H1 (cell line): ENCODE data around the gene CACFD1. TPM values are rescaled to one million over a fixed set of nuclear protein-coding genes. Genes with fewer than 3 reads are reported as not detected.

Experiments
- CREB1 ChIP-seq: IDR thresholded peaks from 2 replicates; pipeline ENCODE4 v1.6.1; 2012; ENCODE audit warnings: inconsistent platforms
- HDAC2 ChIP-seq, 2 experiments: fragments of 300-600 bp in 1 of 2; sonication (generic) in 1 of 2; IDR thresholded peaks; 2 replicates each; pipeline ENCODE4 v1.6.1; 2011 to 2012; ENCODE audit warnings: low read depth in 2 of 2, low read length in 2 of 2, mild to moderate bottlenecking in 2 of 2, moderate library complexity in 2 of 2, borderline replicate concordance in 1 of 2, inconsistent platforms in 1 of 2
- SIX5 ChIP-seq: IDR thresholded peaks from 2 replicates; pipeline ENCODE4 v1.6.1; 2011; ENCODE audit warnings: mild to moderate bottlenecking, low read depth, low read length
- polyA plus RNA-seq, 7 experiments: library from polyadenylated mRNA; depleted of rRNA in 3 of 7; stranded (reverse) in 5 of 7; unstranded in 2 of 7; fragments of >200 nt in 5 of 7; fragments of 200-250 nt in 2 of 7; gene quantifications; 1 replicate in 5 of 7; 2 replicates in 1 of 7; 4 replicates in 1 of 7; pipeline versions ENCODE4 v1.2.1 to v1.2.3, GENCODE V29; 2011 to 2013; ENCODE audit warnings: missing spikeins in 2 of 7, mixed read lengths in 2 of 7
- total RNA-seq: library from RNA; stranded (reverse); fragmentation: NEBNext Ultra II Directional; extraction: Animal tissue kit (Norgen Biotek cat#: 25700); gene quantifications from 2 replicates; pipeline ENCODE4 v1.2.1, GENCODE V29; 2021

CACFD1 gene
- total and polyA plus RNA-seq, 2 of the 8 experiments (the other 6 are each of a cell fraction or from before 2014, with no cell fraction given): 13.4 to 15.5 TPM

- TF ChIP-seq HDAC2 (IDR thresholded peaks at IDR 0.05; ENCODE audit: borderline replicate concordance in 1 of 2, low read depth in 2 of 2, low read length in 2 of 2) (no peak), CREB1 (no peak), SIX5 (no peak)
These were observed 21.8 kb upstream of the CACFD1 start (continued) for GRCh38 chr9:133437753-133438531.
